HCT116 (cell line): ENCODE measurements around the gene GPX5. TPM values are rescaled to one million over a fixed set of nuclear protein-coding genes. Genes with fewer than 3 reads are reported as not detected.

Experiments
- ATAC-seq: fragments of 200-7000 bp; cut with Tn5 transposase; 2 replicates; pipeline ENCODE4 v1.9.1; 2020; ENCODE audit warnings: mild to moderate bottlenecking, moderate library complexity
- BruUV-seq: library from RNA; stranded (reverse); fragments of 400-500 nt; replicated peaks from 2 replicates; lab custom pipeline; 2021; lab: Mats Ljungman, UMichigan
- CTCF ChIA-PET: fragments of 300-600 bp; sonication (Branson Sonifier 250); formaldehyde crosslinking; loops from one replicate; lab custom pipeline; 2021; ENCODE audit warnings: antibody characterized with exemption; lab: Charles Lee
- POLR2A ChIA-PET: fragments of 300-600, 350-600 bp; sonication (Branson Sonifier 250); formaldehyde crosslinking; loops from one replicate; lab custom pipeline; 2021; ENCODE audit warnings: antibody characterized with exemption; lab: Charles Lee
- RAD21 ChIA-PET, 2 experiments: fragments of 300-600 bp; sonication (Branson Sonifier 250); formaldehyde crosslinking; loops; one replicate each; lab custom pipeline; 2023; ENCODE audit warnings: low total read pairs in 2 of 2; ENCODE audit not compliant: uncharacterized antibody in 2 of 2, unreplicated experiment in 2 of 2, low non-redundant PET in 1 of 2; lab: Charles Lee
- DNase-seq: peaks from one replicate; pipeline ENCODE4 v3.0.0-alpha.2; 2010; ENCODE audit warnings: low read depth, low spot score
- H2AFZ ChIP-seq: fragments of 200-600 bp; shearing (Covaris generic), sonication (generic); 2 replicates; pipeline ENCODE4 v1.6.1; 2017; ENCODE audit warnings: low read depth, mixed run types, mixed read lengths, antibody characterized with exemption, low read length; ENCODE audit not compliant: poor library complexity, severe bottlenecking
- H3K27ac ChIP-seq: 2 replicates; pipeline ENCODE4 v1.5.1; 2012; ENCODE audit warnings: low read depth, low read length
- H3K27me3 ChIP-seq: fragments of 200-600 bp; sonication (generic); 2 replicates; pipeline ENCODE4 v1.6.1; 2016; ENCODE audit warnings: mixed run types, low read length, mixed read lengths; ENCODE audit not compliant: insufficient read depth
- H3K36me3 ChIP-seq, 2 experiments: fragments of 200-500 bp in 1 of 2; fragments of 200-600 bp in 1 of 2; sonication (Bioruptor generic) in 1 of 2; sonication (generic) in 1 of 2; 2 replicates each; pipeline versions ENCODE4 v1.5.1 to v1.6.1; 2014 to 2016; ENCODE audit warnings: low read length in 2 of 2, inconsistent platforms in 1 of 2, mixed read lengths in 1 of 2, mixed run types in 1 of 2; ENCODE audit not compliant: insufficient read depth in 2 of 2, control insufficient read depth in 1 of 2
- H3K4me1 ChIP-seq, 2 experiments: fragments of 200-600 bp in 1 of 2; sonication (generic) in 1 of 2; 2 replicates each; pipeline versions ENCODE4 v1.5.1 to v1.6.1; 2012 to 2017; ENCODE audit warnings: low read length in 2 of 2, inconsistent platforms in 1 of 2, mild to moderate bottlenecking in 1 of 2, mixed read lengths in 1 of 2, mixed run types in 1 of 2, moderate library complexity in 1 of 2; ENCODE audit not compliant: insufficient read depth in 2 of 2, control insufficient read depth in 1 of 2
- H3K4me2 ChIP-seq: fragments of 200-600 bp; sonication (generic); 2 replicates; pipeline ENCODE4 v1.6.1; 2017; ENCODE audit warnings: mixed run types, low read length, mixed read lengths
- H3K4me3 ChIP-seq, 2 experiments: fragments of 200-600 bp in 1 of 2; sonication (generic) in 1 of 2; replicated peaks in 1 of 2; 2 replicates each; pipeline ENCODE4 v1.5.1; 2011 to 2016; ENCODE audit warnings: low read length in 2 of 2, control low read depth in 1 of 2, low read depth in 1 of 2, mild to moderate bottlenecking in 1 of 2, mixed read lengths in 1 of 2, mixed run types in 1 of 2
- H3K79me2 ChIP-seq: fragments of 200-600 bp; sonication (generic); 2 replicates; pipeline ENCODE4 v1.6.1; 2017; ENCODE audit warnings: mild to moderate bottlenecking, mixed run types, low read length, moderate library complexity, mixed read lengths; ENCODE audit not compliant: insufficient read depth
- H3K9ac ChIP-seq: fragments of 200-600 bp; sonication (generic); 2 replicates; pipeline ENCODE4 v1.6.1; 2016; ENCODE audit warnings: low read length, mixed read lengths
- H3K9me2 ChIP-seq: fragments of 200-600 bp; sonication (generic), shearing (Covaris generic); 2 replicates; pipeline ENCODE4 v1.6.1; 2017; ENCODE audit warnings: mixed run types, mild to moderate bottlenecking, moderate library complexity; ENCODE audit not compliant: insufficient read depth
- H3K9me3 ChIP-seq, 2 experiments: fragments of 200-500 bp in 1 of 2; fragments of 200-600 bp in 1 of 2; sonication (Bioruptor generic) in 1 of 2; sonication (generic) in 1 of 2; 2 replicates each; pipeline ENCODE4 v1.6.1; 2014 to 2017; ENCODE audit warnings: low read length in 2 of 2, mixed read lengths in 2 of 2, inconsistent platforms in 1 of 2, low read depth in 1 of 2, mild to moderate bottlenecking in 1 of 2, mixed run types in 1 of 2, moderate library complexity in 1 of 2; ENCODE audit not compliant: control insufficient read depth in 1 of 2, insufficient read depth in 1 of 2
- H4K20me1 ChIP-seq: fragments of 200-600 bp; sonication (generic), shearing (Covaris generic); 2 replicates; pipeline ENCODE4 v1.6.1; 2017; ENCODE audit warnings: mixed run types, mild to moderate bottlenecking, moderate library complexity; ENCODE audit not compliant: insufficient read depth
- CEBPB ChIP-seq: IDR thresholded peaks from 2 replicates; pipeline ENCODE4 v1.6.1; 2012; ENCODE audit warnings: low read depth
- EGR1 ChIP-seq: IDR thresholded peaks from 2 replicates; pipeline ENCODE4 v1.6.1; 2012; ENCODE audit warnings: low read depth
- ELF1 ChIP-seq: IDR thresholded peaks from 2 replicates; pipeline ENCODE4 v1.6.1; 2012; ENCODE audit warnings: low read depth, borderline replicate concordance
- EZH2 ChIP-seq: fragments of 200-600 bp; sonication (generic); IDR thresholded peaks from 2 replicates; pipeline ENCODE4 v1.6.1; 2017; ENCODE audit warnings: antibody characterized with exemption, mixed run types
- FOSL1 ChIP-seq: IDR thresholded peaks from 2 replicates; pipeline ENCODE4 v1.6.1; 2012; ENCODE audit warnings: low read depth
- JUND ChIP-seq: IDR thresholded peaks from 2 replicates; pipeline ENCODE4 v1.6.1; 2012
- POLR2A ChIP-seq: IDR thresholded peaks from 2 replicates; pipeline ENCODE4 v1.7.0; 2011; ENCODE audit warnings: borderline replicate concordance; ENCODE audit not compliant: insufficient read depth, insufficient read length; ENCODE audit errors: extremely low read depth
- RAD21 ChIP-seq: IDR thresholded peaks from 2 replicates; pipeline ENCODE4 v1.6.1; 2012; ENCODE audit warnings: low read depth, mild to moderate bottlenecking
- REST ChIP-seq: IDR thresholded peaks from 2 replicates; pipeline ENCODE4 v1.6.1; 2012; ENCODE audit warnings: low read depth
- SRF ChIP-seq: IDR thresholded peaks from 2 replicates; pipeline ENCODE4 v1.6.1; 2012; ENCODE audit warnings: low read depth
- YY1 ChIP-seq: IDR thresholded peaks from 2 replicates; pipeline ENCODE4 v1.6.1; 2011; ENCODE audit warnings: low read length, low read depth, moderate library complexity, mild to moderate bottlenecking; ENCODE audit not compliant: insufficient replicate concordance; ENCODE audit errors: extremely low read depth
- ZFX ChIP-seq: fragments of 450-650 bp; IDR thresholded peaks from 2 replicates; pipeline ENCODE4 v1.6.1; 2017
- intact Hi-C: fragments of 100-400 bp; cut with micrococcal nuclease; formaldehyde crosslinking; loops from 2 replicates; pipeline ENCODE4 v1.10.0; 2022
- total RNA-seq: library from RNA; stranded (reverse); gene quantifications from one replicate; pipeline ENCODE4 v1.2.1, GENCODE V29; 2021; ENCODE audit not compliant: unreplicated experiment
- TF ChIP-seq, protein P1 (sequence below), 3 experiments: fragments of 200-600 bp in 1 of 3; sonication (generic) in 1 of 3; IDR thresholded peaks in 2 of 3; conservative IDR thresholded peaks in 1 of 3; 2 replicates each; pipeline ENCODE4 v1.5.1; 2012 to 2017; ENCODE audit warnings: low read depth in 2 of 3, low read length in 2 of 3, antibody characterized with exemption in 1 of 3, borderline replicate concordance in 1 of 3, control low read depth in 1 of 3, mild to moderate bottlenecking in 1 of 3, mixed read lengths in 1 of 3, mixed run types in 1 of 3, moderate library complexity in 1 of 3; ENCODE audit not compliant: insufficient read depth in 1 of 3

GPX5 gene
- total RNA-seq, 1 experiment from 2014 or later, result not detected

DNA sequence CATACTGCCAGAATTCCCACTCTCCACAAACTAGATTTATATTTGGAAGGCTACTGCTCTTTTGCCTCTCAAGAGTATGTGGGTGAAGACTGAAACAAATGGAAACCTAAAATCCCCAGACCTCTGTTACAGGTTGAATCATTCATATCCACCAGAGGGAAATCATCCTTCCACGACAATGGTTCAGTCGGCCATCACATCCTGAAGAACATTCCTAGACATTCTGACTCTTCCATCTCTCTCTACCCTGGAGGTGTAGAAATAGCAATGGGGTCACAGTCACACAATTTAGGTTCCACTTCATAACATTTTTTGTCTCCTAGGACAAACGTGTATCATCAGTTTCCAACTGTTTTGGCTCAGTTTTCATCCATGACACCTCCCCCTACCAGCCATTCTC, 8.6 kb downstream of the GPX5 start:
- DNase-seq, result no peak
- intact Hi-C loops, result no loop called here
- no peaks in the 10 kb centered on the region for H3K9me2 ChIP-seq
- peaks cover 0 to 17% of the 10 kb centered on the region in 2 experiments; a peak in 2 of 4 replicates for H3K4me1 ChIP-seq
- no peak overlapping the region for H2AFZ ChIP-seq
- H3K9me3 ChIP-seq, result no peaks in the 10 kb centered on the region
- no peaks in the 10 kb centered on the region for H4K20me1 ChIP-seq
- CTCF ChIA-PET, result no interaction called here
- no peak overlapping the region for H3K27ac ChIP-seq
- no peak overlapping the region for H3K4me2 ChIP-seq
- no peaks in the 10 kb centered on the region for H3K79me2 ChIP-seq
- POLR2A ChIA-PET, result no interaction called here
- no peak for TF ChIP-seq EGR1
- no peak for TF ChIP-seq SRF
- TF ChIP-seq YY1, result no peak
- no peak for TF ChIP-seq ZFX
- TF ChIP-seq POLR2A, result no peak
- no peak for TF ChIP-seq JUND
- no peak for TF ChIP-seq REST
- TF ChIP-seq ELF1, result no peak
- TF ChIP-seq CEBPB, result no peak
- TF ChIP-seq, protein P1, sequence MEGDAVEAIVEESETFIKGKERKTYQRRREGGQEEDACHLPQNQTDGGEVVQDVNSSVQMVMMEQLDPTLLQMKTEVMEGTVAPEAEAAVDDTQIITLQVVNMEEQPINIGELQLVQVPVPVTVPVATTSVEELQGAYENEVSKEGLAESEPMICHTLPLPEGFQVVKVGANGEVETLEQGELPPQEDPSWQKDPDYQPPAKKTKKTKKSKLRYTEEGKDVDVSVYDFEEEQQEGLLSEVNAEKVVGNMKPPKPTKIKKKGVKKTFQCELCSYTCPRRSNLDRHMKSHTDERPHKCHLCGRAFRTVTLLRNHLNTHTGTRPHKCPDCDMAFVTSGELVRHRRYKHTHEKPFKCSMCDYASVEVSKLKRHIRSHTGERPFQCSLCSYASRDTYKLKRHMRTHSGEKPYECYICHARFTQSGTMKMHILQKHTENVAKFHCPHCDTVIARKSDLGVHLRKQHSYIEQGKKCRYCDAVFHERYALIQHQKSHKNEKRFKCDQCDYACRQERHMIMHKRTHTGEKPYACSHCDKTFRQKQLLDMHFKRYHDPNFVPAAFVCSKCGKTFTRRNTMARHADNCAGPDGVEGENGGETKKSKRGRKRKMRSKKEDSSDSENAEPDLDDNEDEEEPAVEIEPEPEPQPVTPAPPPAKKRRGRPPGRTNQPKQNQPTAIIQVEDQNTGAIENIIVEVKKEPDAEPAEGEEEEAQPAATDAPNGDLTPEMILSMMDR (IDR thresholded peaks at IDR 0.05 in 2 of 3, conservative IDR thresholded peaks at IDR 0.05 in 1 of 3; ENCODE audit: borderline replicate concordance in 1 of 3, insufficient read depth in 1 of 3, low read depth in 2 of 3, low read length in 2 of 3), result no peak
- no peak for TF ChIP-seq FOSL1
- no peak for TF ChIP-seq RAD21
- TF ChIP-seq EZH2, result no peak
- H3K9ac ChIP-seq, result no peak overlapping the region
- H3K36me3 ChIP-seq, result no peaks in the 10 kb centered on the region
- H3K27me3 ChIP-seq, result no peaks in the 10 kb centered on the region
- no peak overlapping the region for H3K4me3 ChIP-seq
- RAD21 ChIA-PET, result no interaction called here
- BruUV-seq, result no TSS peak
- no peak for ATAC-seq
